GM21515 (cell line): Measurements from ENCODE around the gene LYRM9.
"Not testable (repeated sequence)": the region's sequence is repeated elsewhere in the genome, so short reads cannot be mapped to it uniquely, and the experiment has no call there.

ENCODE experiments used
- ATAC-seq: cut with Tn5 transposase; IDR thresholded peaks from one replicate; pipeline ENCODE4 v1.9.1; 2021; ENCODE audit not compliant: unreplicated experiment

Gene LYRM9

DNA sequence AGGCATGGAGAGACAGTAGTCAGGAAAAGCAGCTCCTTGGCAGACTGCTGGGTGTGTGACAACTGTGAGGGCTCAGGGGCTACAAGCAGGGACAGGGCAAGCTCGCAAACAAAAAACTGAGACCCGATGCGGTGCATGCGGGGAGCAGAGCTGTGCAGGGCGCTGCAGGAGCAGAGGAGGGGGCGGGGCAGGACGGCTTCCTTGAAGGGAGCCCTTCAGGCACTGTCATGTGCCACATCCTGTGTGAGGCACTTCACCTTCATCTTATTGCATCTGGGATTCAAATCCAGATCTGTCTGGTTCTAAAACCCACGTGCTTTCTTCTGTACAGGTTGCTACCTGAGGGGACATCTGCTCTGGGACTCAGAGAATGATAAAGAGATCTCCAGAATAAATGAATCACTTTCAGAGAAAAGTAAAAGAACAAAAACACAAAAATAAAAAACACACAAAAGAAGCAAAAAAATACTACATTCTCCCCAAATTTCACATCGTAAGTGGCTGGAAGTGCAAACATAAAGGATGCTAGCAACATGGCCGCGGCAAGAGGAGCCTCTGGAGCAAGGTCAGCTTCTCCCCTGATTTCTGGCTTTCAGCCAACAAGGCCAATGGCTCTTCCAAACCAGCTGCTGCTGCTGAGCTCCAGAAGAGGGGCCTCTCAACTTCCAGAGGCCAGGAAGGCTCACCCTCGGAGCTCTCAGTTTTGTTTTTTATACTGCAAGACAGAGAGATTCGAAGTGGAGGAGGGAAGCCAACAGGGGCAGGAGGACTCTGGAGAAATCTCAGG is 14.2 kb downstream of the LYRM9 start:
- ATAC-seq: no peak

DNA sequence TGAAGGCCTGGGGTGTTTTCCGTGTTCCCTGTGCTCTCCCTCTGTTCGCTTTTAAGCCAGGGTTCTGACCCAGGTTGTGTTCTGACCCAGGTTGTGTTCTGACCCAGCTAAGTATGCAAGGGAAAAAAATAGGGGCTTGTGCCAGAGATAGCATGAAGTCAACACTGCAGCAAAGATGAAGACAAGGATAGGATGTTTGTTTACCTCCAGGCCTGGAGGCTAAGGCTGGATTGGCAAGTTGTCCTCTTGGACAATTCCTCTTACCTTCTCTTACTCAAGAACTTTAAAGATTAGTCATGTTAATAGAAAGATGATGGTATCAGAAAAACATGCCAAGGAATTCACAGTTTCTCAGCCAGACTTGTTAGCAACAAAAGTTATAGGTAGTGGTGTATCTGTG is 19.4 kb downstream of the LYRM9 start:
- no peak for ATAC-seq

DNA sequence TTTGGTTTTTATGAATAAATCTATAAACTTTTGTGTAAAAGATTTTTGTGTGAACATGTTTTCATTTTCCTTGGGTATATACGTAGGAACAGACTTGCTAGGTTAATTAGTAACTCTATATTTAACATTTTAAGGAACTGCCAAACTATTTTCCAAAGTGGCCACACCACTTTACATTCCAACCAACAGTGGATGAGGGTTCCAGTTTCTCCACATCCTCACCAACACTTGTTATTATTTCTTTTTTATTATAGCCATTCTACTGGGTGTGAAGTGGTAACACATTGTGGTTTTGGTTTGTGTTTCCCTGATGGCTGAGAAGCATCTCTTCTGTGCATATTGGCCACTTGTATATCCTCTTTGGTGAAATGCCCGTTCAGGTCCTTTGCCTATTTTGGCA is 20.0 kb downstream of the LYRM9 start:
- ATAC-seq: no peak

DNA sequence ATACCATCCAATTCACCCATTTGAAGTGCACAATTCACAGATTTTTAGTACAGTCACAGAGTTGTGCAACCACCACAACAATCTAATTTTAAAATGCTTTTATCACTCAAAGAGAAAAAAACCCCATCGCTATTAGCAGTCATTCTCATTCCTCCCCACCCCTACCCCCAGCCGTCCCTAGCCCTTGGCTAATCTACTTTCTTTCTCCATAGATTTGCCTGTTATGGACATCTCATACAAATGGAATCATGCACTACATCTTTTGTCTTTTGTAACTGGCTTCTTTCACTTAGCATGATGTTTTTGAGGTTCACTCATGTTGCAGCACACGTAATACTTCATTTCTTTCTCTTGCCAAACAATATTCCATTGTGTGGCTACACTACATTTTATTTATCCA is 20.4 kb downstream of the LYRM9 start:
- ATAC-seq: no peak

DNA sequence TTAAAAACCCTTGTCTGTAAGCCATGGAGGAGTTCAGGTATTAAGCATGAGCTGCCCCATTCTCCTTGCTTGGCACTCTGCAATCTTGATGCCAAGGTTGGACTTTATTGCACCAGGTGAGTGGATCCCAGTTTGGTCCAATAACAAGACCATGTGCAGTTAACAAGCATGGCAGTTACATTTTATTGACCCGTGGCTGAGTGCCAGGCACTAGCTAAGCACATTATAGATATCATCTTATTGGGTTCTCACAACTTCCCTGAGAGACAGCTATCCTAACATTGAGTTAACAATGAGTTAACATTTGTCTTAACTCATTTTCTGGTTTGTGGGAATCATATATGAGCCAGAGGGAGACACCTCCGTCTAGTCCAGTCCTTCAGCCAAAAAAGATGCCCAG is 21.8 kb downstream of the LYRM9 start:
- no peak for ATAC-seq

DNA sequence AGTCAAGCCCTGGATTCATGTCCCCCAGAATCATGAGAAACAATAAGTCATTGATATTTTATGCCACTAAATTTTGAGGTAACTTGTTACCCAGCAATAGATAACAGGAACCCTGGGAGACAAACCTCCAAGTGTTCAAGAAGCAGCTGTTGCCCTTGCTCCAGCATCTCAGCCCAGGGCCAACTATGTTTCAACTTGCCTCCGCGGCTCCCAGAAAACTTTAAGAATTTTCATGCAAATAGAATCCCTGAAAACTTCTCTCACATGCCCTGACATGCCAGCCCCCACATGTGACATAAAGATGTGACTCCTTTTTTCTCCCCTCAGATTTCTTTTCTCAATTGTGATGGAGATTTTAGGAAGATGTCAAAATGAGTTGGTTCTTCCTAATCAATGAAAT is 22.8 kb downstream of the LYRM9 start:
- ATAC-seq: no peak

DNA sequence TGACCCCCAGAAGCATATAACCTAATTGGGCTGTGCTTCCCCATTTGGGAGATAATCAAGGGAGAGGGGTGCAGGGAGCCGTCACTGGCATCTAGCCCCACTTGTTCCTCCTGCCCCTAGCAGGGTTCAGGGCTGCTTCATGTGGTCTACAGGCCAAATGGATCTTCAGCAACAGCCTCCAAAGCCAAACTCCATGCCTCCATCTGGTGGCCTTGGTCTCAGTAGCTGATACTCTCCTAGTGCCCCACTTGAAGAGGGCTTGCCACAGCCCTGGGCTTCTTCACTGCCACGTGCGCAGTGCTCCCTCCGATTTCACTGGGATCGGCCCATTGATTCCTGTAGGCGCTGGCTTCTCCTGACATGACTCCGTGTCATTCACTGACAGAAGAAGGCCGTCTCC is 24.6 kb downstream of the LYRM9 start:
- ATAC-seq: no peak

DNA sequence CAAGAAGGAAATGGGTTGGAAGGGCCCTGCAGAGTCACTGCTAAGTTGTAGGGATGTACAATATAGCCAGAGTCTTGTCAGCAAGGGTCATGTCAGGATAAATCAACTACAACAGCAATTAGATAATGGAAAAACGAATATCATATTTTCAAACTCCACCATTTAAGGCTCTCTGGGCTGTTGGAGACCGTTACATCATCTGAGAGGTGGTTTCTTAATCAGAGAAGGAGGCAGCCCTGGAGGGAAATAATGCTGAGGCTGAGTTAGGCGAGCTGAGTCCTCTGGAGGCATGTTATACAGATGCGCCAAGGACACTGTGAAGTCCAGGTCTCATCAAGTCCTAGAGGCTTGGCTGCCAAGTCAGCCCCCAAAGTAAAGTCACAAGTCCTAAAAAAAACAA is 30.3 kb downstream of the LYRM9 start:
- ATAC-seq: no peak

DNA sequence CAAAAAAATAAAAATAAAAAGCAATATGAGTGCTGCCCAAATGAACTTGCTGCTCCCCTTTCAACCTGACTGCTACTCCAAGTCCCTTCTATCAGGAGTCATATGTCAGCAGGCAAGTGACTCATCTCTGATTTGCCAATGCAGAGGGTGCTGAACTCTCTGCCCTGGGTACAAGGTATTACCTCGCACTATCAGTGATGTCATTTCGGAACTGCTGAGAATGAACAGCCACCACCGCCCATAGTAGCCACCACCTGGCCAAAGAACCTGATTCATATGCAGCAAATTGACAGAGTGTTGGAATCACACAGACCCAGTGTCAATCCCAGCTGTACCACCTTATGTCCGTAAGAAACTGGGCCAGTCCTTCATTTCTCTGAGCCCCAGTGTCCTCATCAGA is 31.2 kb downstream of the LYRM9 start:
- ATAC-seq: no peak

DNA sequence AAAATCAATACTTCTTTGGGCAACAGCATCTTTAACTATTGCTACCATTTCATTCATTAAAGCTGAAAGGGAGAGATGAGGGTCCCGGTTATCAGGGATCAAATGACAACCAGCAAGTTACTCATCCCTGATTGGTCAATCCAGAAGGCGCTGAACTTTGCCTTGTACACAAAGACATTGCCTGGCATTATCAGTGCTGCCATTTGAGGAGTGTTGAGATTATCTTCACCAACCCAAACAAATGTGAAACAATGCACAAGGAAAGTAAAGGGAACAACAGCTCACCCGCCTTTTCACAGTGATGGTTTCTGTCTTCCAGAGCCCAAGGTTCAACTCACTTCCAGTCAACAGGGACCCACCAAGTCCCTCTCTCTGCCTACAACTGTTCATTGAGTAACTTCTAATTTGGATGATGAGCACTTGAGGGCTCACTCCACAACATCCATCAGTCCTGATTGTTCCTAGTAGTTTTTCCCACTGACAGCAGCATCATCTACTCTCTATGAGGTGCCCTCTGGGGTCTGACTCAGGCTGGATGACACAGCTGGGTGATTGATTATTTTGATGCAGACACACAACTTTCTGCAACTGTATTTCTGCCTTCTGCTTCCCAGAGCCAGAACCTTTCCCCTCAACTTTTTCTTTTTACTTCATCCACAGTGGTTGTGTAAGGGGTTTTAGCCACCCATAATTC is 32.0 kb downstream of the LYRM9 start:
- ATAC-seq: no peak

DNA sequence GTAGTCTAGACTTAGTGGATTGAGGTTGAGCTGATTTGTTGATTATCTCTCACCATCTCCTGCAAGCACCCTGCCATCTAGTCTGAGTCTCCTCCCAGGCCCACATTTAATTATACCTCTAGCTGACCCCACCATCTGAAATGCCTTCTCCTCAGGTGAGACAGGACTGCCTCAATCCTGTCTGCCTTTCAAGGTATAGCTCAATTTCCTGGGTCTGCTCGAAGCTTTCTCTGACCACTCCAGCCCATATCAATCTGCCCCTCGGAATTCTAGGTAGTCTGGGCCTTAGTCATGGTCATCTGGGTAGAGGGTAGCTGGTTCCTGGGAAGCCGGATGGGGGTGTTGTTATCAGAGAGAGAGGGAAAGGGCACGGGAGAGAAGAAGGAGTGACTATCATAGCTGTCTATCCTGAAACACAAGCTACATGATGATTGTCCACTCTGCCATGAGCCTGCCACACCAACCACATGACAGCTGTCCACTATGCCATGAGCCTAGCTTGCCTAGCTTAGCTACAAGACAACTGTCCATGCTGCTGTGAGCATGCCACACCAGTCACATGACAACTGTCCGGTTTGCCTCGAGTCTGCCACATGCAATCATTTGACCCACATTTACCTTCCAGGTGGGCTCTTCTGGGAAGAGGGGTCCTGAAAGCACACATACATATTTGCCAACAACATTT is 34.4 kb downstream of the LYRM9 start:
- no peak for ATAC-seq

DNA sequence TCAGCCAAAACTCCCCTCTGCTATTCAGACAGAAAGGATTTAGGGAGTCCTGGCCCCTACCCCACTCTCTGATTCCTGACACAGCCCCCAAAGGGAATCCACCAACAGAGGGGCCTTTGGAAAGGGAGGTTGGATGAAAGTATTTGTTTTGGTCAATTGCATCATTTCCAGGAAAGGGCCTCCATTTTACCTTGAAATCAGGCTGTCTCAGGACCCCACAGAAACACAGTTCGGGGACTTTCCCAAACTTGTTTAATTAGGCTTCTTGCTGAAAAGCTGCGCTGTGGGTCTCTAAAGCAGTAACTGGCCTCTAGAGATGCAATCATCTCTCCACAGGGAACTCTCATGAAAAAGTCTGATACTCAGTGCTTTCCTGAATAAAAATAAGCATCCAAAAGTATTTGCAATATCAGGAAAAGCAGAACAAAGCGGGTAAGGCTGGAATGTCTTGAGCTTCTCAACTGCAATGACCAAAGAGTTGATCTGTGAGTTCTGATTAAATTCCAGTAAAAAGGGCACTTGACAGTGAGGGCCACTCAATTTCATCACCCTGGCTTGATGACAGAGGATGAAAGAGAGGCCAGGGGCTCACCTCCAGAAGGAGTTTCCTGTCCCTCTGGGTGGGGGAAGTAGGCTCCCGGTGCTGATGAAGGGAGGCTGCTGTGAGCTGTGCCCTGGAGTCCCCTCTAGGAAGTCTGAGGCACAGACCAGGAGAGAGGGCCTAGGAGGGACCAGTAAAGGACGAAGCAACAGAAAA is 36.3 kb downstream of the LYRM9 start:
- ATAC-seq: no peak

DNA sequence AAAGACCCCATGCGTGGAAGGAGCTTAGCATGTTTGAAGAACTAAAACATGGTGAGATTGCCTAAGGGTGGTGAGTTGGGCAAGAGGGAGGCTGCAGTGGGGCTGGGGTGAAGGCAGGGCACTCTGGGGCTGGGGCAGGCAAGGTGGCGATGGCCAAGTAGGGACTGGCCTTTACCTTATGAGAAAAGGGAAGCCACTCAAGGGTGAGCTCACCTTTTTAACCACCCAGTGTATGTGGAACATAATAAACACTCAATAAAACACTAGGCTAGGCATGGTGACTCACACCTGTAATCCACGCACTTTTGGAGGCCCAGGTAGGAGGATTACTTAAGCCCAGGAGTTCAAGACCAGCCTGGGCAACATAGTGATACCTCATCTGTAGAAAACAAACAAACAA is 37.7 kb downstream of the LYRM9 start:
- no peak for ATAC-seq

DNA sequence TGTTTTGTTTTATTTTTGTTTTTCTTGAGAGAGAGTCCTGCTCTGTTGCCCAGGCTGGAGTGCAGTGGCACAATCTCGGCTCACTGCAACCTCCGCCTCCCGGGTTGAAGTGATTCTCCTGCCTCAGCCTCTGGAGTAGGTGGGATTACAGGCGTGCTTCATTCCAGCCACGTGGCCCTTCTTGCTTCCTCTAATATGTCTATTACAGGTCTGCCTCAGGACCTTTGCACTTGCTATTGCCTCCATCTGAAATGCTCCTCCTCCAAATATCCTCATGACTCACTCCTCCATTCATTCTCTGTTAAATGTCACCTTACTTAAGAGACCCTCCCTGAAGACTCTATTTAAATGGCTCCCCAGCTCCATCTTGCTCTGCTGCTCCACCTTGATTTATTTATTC is 39.0 kb downstream of the LYRM9 start:
- no peak for ATAC-seq

DNA sequence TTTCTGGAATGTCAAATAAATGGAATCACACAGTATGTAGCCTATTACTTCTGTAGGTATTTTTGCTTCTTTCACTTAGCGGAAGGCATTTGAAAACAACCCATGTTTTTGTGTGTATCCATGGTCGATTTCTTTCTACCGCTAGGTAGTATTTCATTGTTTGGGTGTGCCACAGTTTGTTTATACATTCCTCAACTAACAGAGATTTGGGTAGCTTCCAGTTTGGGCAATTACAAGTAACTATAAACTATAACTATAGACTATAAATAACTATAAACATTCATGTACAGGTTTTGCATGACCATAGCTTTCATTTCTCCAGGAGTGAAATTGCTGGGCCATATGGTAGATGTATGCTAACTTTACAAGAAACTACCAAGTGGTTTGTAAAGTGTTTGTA is 40.1 kb downstream of the LYRM9 start:
- ATAC-seq: no peak

DNA sequence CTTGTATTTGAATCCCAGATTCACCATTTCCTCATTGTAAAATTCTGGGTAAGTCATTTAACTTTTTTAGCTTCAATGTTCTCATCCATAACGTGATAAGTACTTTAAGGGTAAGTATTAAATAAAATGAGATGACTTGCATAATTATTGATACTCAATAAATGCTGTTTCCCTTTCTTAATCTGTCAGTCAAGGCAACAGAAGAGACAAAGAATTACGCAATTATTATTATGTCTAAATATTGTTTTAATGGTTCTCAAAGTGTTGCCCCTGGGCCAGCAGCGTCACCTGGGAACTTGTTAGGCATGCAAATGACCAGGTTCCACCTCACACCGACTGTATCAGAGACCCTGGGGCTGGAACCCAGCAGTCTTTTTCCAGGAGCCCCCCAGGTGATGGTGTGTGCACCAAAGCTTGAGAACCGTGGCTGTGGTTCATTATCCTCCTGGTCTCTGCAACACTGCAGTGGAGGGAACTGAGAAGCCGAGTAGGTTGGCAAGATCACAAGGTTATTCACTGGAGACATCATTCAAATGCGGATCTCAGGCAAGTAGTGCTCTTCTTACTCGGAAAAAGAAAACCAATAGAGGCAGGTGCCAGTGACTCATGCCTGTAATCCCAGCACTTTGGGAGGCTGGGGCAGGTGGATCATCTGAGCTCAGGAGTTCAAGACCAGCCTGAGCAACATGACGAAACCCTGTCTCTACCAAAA is 43.5 kb downstream of the LYRM9 start:
- no peak for ATAC-seq

DNA sequence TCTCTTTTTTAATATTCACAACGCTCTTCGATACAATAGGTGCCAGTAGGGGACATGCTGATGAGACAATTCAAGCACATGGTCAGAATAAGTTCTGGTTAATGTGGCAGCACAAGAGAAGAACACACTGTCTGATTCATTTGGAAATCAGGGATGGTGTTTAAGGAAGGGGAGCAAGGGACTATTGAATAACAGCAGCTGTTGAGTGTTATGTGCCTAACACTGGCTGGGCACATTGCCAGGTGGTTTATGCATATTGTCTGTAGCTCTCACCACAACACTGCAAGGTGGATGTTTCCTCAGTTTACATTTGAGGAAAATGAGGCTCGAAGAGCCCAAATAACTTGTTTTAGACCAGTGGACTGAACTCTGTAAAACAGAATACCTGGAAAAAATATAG is 44.2 kb downstream of the LYRM9 start:
- ATAC-seq: no peak

DNA sequence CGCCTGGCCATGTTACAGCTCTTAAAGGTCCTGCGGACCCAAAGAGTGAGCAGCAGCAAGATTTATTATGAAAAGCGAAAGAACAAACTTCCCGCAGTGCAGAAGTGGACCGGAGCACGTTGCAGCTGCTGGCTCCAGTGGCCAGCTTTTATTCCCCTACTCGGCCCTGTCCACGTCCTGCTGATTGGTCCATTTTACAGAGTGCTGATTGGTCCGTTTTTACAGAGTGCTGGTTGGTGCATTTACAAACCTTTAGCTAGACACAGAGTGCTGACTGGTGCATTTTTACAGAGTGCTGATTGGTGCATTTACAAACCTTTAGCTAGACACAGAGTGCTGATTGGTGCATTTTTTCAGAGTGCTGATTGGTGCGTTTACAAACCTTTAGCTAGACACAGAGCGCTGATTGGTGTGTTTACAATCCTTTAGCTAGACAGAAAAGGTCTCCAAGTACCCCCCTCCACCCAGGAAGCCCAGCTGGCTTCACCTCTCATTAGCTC is 46.3 kb downstream of the LYRM9 start:
- ATAC-seq: not testable (repeated sequence)

DNA sequence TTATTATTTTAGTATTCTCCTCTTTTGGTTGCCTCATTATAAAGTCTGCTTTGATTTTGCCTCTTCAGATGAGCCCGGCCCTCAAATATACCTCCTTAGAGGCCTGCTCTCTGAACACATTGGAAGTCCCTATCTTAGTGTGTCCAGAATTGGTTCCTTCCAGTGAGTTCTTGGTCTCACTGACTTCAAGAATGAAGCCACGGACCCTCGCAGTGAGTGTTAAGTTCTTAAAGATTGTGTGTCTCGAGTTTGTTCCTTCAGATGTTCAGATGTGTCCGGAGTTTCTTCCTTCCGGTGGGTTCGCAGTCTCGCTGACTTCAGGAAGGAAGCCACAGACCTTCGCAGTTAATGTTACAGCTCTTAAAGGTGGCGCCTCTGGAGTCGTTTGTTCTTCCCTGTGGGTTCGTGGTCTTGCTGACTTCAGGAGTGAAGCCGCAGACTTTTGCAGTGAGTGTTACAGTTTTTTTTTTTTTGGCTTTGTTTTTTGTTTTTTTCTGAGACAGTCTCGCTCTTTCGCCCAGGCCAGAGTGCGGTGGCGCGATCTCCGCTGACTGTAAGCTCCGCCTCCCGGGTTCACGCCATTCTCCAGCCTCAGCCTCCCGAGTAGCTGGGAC is 47.0 kb downstream of the LYRM9 start:
- ATAC-seq: no peak
